GM19455 (cell line): ENCODE data around the gene KIR3DL1.
"Not testable (repeated sequence)": the region's sequence is repeated elsewhere in the genome, so short reads cannot be mapped to it uniquely, and the experiment has no call there.

ENCODE experiments used
- ATAC-seq: cut with Tn5 transposase; IDR thresholded peaks from one replicate; pipeline ENCODE4 v1.9.1; 2021; ENCODE audit not compliant: unreplicated experiment

The KIR3DL1 gene

DNA sequence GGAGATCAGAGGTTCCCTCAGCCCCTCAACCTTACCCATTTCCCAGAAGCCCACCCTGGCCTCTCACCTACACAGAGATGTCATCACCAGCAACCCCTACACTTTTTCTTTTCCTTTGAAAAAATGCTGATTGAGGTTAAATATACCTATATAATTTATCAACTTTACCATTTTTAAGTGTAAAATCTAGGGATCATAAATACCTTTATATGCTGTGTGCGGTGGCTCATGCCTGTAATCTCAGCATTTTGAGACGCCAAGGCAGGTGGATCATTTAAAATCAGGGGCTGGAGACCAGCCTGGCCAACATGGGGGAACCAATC, 9.8 kb upstream of the KIR3DL1 start:
- ATAC-seq: no peak

DNA sequence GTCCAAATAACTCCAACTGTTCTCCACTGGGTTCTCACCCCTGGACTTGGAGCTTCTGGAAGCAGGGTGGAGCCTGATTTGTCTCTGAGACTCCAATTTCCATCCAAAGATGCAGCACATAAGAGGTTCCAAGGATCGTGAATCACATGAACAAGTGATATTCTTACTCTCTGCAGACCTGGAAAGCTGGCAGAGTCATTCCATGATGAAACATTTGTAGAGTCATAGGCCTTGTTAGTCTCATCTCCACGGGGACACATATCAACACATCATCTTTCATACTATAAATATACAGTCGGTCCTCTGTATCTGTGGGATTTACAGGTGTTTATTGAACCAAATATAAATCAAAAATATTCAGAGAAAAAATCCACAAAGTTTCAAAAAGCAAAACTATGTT, 1.7 kb upstream of the KIR3DL1 start:
- ATAC-seq: not testable (repeated sequence)

DNA sequence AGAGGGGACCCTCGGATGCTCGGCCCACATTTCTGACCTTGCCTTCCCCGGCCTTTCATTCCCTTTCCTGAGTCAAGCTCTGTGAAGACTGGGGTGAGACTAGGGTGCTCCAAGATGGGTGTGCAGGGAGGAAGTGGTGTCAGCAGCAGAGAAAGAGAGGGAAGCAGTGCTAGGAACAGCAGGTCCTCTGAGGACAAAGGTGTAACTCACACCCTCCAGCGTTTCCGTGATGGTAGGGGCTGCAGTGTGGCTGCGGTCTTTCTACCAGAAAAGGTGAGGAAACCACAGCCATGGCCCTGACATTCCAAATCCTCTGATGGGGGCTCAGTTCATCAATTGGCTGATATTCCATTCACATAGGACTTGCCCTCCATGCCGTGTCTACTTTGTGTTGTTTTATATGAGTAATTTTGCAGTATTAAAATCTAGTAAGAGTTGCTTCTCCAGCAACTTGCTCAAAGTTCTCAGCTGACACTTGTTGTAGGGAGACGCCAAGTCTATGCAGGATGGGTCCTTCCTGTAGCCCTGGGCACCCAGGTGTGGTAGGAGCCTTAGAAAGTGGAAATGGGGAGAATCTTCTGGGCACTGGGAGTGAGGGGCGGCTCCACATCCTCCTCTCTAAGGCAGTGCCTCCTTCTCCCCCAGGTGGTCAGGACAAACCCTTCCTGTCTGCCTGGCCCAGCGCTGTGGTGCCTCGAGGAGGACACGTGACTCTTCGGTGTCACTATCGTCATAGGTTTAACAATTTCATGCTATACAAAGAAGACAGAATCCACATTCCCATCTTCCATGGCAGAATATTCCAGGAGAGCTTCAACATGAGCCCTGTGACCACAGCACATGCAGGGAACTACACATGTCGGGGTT, 1.6 kb downstream of the KIR3DL1 start:
- ATAC-seq: no peak

DNA sequence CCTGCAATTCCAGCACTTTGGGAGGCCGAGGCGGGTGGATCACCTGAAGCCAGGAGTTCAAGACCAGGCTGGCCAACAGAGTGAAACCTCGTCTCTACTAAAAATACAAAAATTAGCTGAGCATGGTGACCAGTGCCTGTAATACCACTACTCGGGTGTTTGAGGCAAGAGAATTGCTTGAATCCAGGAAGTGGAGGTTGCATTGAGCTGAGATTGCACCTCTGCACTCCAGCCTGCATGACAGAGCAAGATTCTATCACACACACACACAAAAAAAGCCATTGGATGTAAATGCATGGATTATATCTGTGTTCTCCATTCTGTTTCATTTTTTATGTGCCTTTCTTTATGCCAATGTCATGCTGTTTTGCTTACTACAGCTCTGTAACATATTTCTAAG, 8.1 kb downstream of the KIR3DL1 start:
- ATAC-seq: not testable (repeated sequence)

DNA sequence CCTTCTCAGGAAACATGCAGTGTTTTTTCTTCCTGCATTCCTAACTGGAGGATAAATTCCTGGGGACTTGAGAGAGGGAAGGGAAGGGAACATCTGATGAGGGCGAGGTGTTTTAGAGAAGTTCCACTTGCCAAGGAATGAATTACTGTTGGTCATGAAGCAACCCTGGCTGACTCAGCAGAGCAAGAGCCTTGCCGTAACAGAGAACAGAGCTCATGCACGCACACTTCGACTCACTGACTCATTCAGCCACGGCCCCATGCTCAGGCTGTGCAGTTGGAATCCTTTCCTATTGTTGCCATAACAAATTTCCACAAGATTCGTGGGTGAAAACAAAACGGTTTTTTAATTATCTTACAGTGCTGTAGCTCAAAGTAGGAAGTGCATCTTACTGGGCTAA, 9.1 kb downstream of the KIR3DL1 start:
- not testable (repeated sequence) for ATAC-seq

DNA sequence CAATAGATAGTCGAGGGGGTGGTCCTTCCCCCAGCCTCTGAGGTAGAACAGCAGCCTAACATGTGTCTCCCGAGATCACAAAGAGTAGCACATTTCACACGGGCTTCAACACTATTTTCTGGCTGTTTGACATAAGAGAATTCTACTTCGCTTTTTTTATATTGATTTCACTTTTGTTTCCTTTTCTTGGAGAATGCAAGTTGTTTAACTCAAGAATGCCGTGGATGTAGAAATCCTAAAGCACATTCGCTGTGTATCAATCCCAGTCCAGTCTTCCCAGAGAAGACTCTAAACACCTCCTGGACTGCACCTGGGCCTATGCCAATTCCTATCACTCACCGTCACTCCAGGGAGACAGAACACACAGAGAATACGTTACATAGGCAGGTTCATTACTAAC, 11.8 kb downstream of the KIR3DL1 start:
- not testable (repeated sequence) for ATAC-seq

DNA sequence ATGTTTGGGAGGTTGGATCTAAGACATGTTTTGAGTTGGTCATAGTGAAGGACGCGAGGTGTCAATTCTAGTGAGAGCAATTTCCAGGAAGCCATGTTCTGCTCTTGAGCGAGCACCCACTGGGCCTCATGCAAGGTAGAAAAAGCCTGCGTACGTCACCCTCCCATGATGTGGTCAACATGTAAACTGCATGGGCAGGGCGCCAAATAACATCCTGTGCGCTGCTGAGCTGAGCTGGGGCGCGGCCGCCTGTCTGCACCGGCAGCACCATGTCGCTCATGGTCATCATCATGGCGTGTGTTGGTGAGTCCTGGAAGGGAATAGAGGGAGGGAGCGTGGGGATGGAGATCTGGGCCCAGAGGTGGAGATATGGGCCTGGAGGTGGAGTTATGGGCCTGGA, 16.2 kb downstream of the KIR3DL1 start, which contains the start of gene KIR2DS4:
TSS of gene KIR2DS4 (plus strand) at position 181 of the 400 bp plus-strand sequence.
- not testable (repeated sequence) for ATAC-seq

DNA sequence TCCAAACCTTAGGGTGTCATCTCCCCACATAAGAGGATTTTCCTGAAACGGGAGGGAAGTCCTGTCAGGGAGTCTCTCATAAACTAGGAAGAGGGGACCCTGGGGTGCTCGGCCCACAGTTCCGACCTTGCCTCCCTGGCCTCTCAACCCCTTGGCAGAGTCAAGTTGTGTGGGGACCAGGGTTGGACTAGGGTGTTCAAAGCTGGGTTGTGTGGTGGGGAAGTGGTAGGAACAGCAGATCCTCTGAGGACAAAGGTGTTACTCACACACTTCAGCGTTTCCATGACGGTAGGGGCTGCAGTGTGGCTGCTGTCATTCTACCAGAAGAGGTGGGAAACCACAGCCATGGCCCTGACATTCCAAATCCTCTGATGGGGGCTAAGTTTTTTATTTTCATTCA, 18.9 kb downstream of the KIR3DL1 start:
- not testable (repeated sequence) for ATAC-seq

DNA sequence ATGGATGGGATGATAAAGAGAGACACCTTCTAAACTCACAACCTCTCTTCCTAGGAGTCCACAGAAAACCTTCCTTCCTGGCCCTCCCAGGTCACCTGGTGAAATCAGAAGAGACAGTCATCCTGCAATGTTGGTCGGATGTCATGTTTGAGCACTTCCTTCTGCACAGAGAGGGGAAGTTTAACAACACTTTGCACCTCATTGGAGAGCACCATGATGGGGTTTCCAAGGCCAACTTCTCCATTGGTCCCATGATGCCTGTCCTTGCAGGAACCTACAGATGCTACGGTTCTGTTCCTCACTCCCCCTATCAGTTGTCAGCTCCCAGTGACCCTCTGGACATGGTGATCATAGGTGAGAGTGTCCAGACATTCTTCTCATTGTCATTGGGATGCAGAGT, 21.3 kb downstream of the KIR3DL1 start:
- not testable (repeated sequence) for ATAC-seq

DNA sequence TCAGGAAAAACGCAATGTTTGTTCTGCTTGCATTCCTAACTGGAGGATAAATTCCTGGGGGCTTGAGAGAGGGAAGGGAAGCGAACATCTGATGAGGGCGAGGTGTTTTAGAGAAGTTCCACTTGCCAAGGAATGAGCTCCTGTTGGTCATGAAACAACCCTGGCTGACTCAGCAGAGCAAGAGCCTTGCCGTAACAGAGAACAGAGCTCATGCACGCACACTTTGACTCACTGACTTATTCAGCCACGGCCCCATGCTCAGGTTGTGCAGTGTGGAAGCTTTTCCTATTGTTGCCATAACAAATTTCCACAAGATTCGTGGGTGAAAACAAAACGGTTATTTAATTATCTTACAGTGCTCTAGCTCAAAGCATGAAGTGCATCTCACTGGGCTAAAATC, 26.9 kb downstream of the KIR3DL1 start:
- not testable (repeated sequence) for ATAC-seq

DNA sequence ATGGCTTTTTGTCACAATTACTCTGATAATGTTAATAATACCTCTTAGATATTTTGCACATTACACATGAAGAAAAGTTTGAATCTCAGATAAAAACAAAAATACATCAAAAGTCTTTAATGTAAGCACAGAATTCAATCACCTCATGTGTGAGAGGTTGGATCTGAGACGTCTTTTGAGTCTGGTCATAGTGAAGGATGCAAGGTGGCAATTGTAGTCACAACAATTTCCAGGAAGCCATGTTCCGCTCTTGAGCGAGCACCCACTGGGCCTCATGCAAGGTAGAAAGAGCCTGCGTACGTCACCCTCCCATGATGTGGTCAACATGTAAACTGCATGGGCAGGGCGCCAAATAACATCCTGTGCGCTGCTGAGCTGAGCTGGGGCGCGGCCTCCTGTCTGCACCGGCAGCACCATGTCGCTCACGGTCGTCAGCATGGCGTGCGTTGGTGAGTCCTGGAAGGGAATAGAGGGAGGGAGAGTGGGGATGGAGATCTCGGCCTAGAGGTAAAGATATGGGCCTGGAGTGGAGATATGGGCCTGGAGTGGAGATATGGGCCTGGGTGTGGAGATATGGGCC, 33.9 kb downstream of the KIR3DL1 start, which contains the start of gene KIR3DL2:
TSS of gene KIR3DL2 (plus strand) at position 383 of the 580 bp plus-strand sequence. CDS start at position 416, 33 bp downstream.
- ATAC-seq: not testable (repeated sequence)

DNA sequence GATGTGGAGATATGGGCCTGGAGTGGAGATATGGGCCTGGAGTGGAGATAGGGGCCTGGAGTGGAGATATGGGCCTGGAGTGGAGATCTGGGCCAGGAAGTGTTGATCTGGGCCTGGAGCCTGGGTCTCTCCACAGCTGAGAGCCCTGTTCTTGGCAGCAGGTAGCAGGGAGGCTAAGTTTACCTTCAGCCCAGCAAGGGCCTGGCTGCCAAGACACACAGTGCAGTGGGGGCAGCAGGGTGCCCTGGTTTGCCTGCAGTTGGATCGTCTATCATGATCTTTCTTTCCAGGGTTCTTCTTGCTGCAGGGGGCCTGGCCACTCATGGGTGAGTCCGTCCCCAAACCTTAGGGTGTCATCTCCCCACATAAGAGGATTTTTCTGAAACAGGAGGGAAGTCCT, 34.7 kb downstream of the KIR3DL1 start:
- no peak for ATAC-seq

DNA sequence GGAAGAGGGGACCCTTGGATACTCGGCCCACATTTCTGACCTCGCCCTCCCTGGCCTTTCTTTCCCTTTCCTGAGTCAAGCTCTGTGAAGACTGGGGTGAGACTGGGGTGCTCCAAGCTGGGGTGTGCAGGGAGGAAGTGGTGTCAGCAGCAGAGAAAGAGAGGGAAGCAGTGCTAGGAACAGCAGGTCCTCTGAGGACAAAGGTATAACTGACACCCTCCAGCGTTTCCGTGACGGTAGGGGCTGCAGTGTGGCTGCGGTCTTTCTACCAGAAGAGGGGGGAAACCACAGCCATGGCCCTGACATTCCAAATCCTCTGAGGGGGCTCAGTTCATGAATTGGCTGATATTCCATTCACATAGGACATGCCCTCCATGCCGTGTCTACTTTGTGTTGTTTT, 35.1 kb downstream of the KIR3DL1 start:
- ATAC-seq: no peak

DNA sequence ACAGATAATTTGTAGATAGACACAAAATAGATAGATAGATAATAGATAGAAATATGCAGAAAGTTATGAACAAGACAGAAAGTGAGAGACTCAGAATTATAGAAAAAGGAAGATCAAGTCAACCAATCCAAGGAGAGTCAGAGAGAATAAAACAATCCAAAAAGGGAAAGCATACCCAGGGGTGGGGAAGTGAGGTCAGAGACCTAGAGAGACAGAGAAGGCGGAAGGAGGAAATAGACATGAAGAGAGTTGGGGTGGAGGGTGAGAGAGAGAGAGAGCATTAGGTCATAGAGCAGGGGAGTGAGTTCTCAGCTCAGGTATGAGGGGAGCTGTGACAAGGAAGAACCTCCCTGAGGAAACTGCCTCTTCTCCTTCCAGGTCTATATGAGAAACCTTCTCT, 39.0 kb downstream of the KIR3DL1 start:
- ATAC-seq: not testable (repeated sequence)

DNA sequence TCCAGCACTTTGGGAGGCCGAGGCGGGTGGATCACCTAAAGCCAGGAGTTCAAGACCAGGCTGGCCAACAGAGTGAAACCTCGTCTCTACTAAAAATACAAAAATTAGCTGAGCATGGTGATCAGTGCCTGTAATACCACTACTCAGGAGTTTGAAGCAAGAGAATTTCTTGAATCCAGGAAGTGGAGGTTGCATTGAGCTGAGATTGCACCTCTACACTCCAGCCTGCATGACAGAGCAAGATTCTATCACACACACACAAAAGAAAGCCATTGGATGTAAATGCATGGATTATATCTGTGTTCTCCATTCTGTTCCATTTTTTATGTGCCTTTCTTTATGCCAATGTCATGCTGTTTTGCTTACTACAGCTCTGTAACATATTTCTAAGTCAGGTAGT, 42.2 kb downstream of the KIR3DL1 start:
- ATAC-seq: not testable (repeated sequence)

DNA sequence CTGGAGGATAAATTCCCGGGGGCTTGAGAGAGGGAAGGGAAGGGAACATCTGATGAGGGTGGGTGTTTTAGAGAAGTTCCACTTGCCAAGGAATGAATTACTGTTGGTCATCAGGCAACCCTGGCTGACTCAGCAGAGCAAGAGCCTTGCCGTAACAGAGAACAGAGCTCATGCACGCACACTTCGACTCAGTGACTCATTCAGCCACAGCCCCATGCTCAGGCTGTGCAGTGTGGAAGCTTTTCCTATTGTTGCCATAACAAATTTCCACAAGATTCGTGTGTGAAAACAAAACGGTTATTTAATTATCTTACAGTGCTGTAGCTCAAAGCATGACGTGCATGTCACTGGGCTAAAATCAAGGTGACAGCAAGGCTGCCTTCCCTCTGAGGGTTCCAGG, 43.2 kb downstream of the KIR3DL1 start:
- not testable (repeated sequence) for ATAC-seq

DNA sequence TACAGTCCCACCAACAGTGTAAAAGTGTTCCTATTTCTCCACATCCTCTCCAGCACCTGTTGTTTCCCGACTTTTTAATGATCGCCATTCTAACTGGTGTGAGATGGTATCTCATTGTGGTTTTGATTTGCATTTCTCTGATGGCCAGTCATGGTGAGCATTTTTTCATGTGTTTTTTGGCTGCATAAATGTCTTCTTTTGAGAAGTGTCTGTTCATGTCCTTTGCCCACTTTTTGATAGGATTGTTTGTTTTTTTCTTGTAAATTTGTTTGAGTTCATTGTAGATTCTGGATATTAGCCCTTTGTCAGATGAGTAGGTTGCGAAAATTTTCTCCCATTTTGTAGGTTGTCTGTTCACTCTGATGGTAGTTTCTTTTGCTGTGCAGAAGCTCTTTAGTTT, 47.2 kb downstream of the KIR3DL1 start:
- not testable (repeated sequence) for ATAC-seq

DNA sequence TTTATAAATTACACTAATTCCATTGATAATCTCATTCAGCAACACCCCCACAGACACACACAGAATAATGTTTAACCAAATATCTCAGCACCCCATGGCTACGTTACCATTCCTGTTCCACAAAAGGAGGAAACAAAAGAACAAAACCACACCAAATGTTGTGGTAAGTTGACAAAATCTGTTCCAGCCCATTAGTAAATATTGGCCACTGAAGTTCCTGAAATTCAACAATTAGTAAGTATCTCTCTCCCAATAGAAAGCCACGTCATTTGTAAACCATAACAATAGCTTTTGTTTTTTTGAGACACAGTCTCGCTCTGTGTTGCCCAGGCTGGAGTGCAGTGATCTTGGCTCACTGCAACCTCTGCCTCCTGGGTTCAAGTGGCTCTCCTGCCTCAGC, 55.4 kb downstream of the KIR3DL1 start:
- no peak for ATAC-seq

DNA sequence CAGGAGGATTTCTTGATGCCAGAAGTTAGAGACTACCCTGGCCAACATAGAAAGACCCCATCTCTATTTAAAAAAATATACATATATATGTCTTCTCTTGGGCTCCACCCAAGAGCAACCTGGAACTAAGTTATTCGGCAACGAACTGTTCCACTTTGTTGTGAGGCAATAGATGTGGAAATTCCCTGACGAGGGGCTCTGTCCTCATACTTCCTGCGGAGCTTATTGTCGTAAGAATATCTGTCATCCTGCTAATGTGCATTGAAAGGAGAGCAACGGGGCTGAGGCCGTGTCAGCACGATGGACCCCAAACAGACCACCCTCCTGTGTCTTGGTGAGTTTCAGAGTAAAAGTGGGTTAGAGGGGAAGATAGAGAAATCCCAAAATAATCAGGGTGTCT, 57.7 kb downstream of the KIR3DL1 start, which contains the start of gene FCAR:
TSS of gene FCAR (plus strand) at position 246 of the 400 bp plus-strand sequence. CDS start at position 301, 55 bp downstream.
- no peak for ATAC-seq

DNA sequence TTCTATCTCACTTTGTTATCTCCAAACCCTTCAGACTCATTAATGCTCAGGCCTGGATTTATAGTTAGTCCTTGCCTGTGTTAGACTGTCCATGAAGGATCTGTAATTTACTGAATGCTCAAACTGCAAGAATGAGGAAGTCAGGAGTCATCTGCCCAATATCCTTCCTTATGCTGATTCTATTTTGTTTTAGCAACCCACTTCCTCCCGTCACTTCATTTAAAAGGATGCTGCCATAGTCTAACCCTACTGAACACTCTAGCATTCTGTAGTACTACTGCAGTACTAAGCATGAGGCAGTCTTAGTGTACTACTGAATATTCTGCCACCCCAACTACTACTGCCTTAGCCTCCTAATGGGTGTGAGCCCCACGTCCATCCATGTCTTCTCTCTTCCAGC, 59.2 kb downstream of the KIR3DL1 start:
- no peak for ATAC-seq

DNA sequence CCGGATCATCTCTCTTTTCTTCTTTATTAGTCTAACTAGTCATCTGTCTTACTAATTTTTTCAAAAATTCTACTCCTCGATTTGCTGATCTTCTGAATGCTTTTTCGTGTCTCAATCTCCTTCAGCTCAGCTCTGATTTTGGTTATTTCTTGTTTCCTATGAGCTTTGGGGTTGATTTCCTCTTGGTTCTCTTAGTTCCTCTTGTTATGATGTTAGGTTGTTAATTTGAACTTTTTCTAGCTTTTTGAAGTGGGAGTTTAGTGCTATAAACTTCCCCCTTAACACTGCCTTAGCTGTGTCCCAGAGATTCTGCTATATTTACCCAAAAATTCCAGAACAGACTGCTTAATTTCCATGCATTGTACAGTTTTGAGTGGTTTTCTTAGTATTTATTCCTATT, 61.2 kb downstream of the KIR3DL1 start:
- ATAC-seq: no peak
